ENCODE measurements around the gene SLCO4A1. TPM values are rescaled to one million over a fixed set of nuclear protein-coding genes. Genes with fewer than 3 reads are reported as not detected.

SLCO4A1 gene
- total RNA-seq, 1 donor from 2014 or later, result 1.2 TPM

DNA sequence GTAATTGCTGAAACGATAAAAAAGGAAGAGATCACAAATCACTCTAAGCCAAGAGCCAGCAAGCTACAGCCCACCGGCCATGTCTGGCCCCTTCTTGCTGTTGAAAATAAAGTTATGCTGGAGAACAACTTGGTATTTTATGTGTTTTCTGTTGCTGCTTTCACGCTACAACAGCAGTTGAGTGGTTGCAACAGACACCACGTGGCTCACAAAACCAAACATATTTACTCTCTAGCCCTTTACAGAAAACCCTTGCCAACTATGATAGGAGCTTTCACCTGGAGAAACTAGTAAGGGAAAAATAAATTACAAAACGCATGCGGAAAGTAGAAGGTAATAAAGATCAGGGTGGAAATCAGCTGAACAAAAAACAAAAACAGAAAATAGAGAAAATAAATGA, 41.1 kb upstream of the SLCO4A1 start:
- no peak for DNase-seq (ENCODE audit: extremely low spot score, unreplicated experiment)
- no peaks in the 10 kb centered on the region for H3K9me3 Mint-ChIP-seq (ENCODE audit: unreplicated experiment)
- peaks cover 39% of the 10 kb centered on the region for H3K27me3 Mint-ChIP-seq (ENCODE audit: unreplicated experiment)
- no peak overlapping the region for H3K4me3 Mint-ChIP-seq (ENCODE audit: unreplicated experiment)
- no peaks in the 10 kb centered on the region for H3K36me3 Mint-ChIP-seq (ENCODE audit: unreplicated experiment)
- peaks cover 1% of the 10 kb centered on the region for H3K4me1 Mint-ChIP-seq (ENCODE audit: unreplicated experiment)
- TF ChIP-seq, protein P1, sequence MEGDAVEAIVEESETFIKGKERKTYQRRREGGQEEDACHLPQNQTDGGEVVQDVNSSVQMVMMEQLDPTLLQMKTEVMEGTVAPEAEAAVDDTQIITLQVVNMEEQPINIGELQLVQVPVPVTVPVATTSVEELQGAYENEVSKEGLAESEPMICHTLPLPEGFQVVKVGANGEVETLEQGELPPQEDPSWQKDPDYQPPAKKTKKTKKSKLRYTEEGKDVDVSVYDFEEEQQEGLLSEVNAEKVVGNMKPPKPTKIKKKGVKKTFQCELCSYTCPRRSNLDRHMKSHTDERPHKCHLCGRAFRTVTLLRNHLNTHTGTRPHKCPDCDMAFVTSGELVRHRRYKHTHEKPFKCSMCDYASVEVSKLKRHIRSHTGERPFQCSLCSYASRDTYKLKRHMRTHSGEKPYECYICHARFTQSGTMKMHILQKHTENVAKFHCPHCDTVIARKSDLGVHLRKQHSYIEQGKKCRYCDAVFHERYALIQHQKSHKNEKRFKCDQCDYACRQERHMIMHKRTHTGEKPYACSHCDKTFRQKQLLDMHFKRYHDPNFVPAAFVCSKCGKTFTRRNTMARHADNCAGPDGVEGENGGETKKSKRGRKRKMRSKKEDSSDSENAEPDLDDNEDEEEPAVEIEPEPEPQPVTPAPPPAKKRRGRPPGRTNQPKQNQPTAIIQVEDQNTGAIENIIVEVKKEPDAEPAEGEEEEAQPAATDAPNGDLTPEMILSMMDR (IDR thresholded peaks at IDR 0.05), result no peak
- H3K27ac Mint-ChIP-seq (ENCODE audit: unreplicated experiment), result no peak overlapping the region

DNA sequence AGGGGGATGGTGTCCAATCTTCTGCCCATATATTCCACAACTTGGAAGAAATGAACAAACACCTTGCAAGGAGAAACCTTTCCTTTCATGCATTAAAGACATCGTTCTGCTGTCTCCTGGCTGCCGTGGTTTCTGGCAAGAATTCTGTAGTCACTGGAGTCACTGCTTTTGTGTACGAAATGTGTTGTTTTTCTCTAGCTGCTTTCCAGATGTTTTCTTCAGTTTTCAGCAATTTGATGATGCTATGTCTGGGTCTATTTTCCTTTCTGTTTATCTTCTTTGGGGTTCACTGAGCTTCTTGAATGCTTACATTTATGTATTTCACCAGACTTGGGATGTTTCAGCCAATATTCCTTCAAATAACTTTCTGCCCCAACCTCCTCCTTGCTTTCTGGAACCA, 40.6 kb upstream of the SLCO4A1 start:
- H3K27me3 Mint-ChIP-seq (ENCODE audit: unreplicated experiment), result peaks cover 40% of the 10 kb centered on the region

GRCh38 chr20:62602550-62602949, 39.8 kb upstream of the SLCO4A1 start:
- H3K27me3 Mint-ChIP-seq (ENCODE audit: unreplicated experiment), result peaks cover 38% of the 10 kb centered on the region

More for the DNA sequence above, 40.6 kb upstream of the SLCO4A1 start:
- Mint-ChIP-seq H3K4me1 (ENCODE audit: unreplicated experiment) (peaks cover 3% of the 10 kb centered on the region), H3K36me3 (ENCODE audit: unreplicated experiment) (no peaks in the 10 kb centered on the region), H3K4me3 (ENCODE audit: unreplicated experiment) (no peak overlapping the region), H3K9me3 (ENCODE audit: unreplicated experiment) (no peaks in the 10 kb centered on the region), H3K27ac (ENCODE audit: unreplicated experiment) (no peak overlapping the region)
- no peak for DNase-seq (ENCODE audit: extremely low spot score, unreplicated experiment)
- TF ChIP-seq, protein P1 (IDR thresholded peaks at IDR 0.05), result no peak

DNA sequence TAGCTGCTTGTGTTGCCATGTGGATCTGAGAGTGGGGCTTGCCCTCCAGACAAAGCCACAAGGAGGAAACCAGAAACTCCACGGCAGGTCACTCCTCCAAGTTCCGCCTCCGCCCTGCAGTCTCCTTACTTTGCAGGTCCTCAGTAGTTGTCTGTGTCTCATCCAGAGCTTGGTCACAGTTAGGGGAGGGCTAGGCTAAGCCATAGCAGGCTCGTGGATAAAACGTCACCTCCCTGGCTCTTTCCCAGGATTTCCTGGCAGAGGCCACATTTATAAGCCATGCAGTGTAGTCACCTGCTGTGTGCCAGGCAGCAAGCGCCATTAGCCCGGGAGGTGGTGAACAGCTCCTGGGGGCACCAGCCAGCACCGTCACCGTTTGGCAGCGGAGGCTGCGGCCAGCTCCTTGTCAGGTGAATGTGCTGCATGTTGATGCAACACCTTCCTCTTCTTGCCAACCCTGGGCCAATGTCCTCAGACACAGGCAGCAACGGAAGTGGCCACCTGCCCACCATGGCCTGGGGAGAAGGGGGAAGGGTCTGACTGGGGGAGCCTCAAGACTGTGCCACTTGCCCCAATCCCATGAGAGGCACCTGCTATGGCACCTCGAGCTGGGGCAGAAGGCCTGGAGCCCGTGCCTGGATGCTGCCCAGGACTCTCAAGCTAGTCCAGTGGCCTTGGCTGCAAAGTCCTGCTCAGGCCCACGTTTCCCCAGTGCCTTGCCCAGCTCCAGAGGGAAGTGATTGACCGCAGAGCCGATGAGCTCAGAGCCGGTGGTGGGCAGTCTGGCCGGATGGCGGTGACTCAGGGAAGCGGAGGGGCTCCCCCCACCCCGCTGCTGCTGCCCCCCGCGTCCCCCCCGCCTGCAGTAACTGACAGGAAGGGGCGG, 39.0 kb upstream of the SLCO4A1 start:
- H3K4me1 Mint-ChIP-seq (ENCODE audit: unreplicated experiment), result peaks cover 3% of the 10 kb centered on the region
- peaks cover 33% of the 10 kb centered on the region for H3K27me3 Mint-ChIP-seq (ENCODE audit: unreplicated experiment)
- H3K27ac Mint-ChIP-seq (ENCODE audit: unreplicated experiment), result no peak overlapping the region
- no peaks in the 10 kb centered on the region for H3K9me3 Mint-ChIP-seq (ENCODE audit: unreplicated experiment)
- no peak overlapping the region for H3K4me3 Mint-ChIP-seq (ENCODE audit: unreplicated experiment)
- TF ChIP-seq, protein P1 (IDR thresholded peaks at IDR 0.05), result no peak
- no peak for DNase-seq (ENCODE audit: extremely low spot score, unreplicated experiment)
- no peaks in the 10 kb centered on the region for H3K36me3 Mint-ChIP-seq (ENCODE audit: unreplicated experiment)

More at GRCh38 chr20:62602550-62602949, 39.8 kb upstream of the SLCO4A1 start:
- TF ChIP-seq, protein P1 (IDR thresholded peaks at IDR 0.05), result no peak
- Mint-ChIP-seq H3K4me3 (ENCODE audit: unreplicated experiment) (no peak overlapping the region), H3K36me3 (ENCODE audit: unreplicated experiment) (no peaks in the 10 kb centered on the region), H3K9me3 (ENCODE audit: unreplicated experiment) (no peaks in the 10 kb centered on the region), H3K27ac (ENCODE audit: unreplicated experiment) (no peak overlapping the region), H3K4me1 (ENCODE audit: unreplicated experiment) (peaks cover 3% of the 10 kb centered on the region)
- no peak for DNase-seq (ENCODE audit: extremely low spot score, unreplicated experiment)
